ENCODE measurements around the gene IL16.

Gene IL16

DNA sequence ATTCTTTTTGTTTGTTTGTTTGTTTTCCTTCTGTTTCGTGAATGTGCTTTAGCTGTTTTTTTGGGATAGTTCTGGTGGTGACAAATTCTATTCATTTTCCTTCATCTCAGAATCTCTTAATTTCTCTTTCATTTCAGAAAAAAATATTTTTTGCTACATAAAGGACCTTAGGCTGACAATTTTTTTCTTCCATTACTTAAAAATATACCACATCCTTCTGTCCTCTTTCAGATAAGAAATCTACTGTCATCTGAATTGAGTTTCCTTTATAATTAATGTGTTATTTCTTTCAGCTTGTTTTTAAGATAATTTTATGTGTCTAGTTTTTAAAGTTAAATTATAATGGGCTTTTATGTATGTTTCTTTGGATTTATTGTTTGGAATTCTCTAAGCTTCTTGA is 47.6 kb downstream of the IL16 start:
- H3K27ac ChIP-seq: no peak overlapping the region
- TF ChIP-seq, protein P1, sequence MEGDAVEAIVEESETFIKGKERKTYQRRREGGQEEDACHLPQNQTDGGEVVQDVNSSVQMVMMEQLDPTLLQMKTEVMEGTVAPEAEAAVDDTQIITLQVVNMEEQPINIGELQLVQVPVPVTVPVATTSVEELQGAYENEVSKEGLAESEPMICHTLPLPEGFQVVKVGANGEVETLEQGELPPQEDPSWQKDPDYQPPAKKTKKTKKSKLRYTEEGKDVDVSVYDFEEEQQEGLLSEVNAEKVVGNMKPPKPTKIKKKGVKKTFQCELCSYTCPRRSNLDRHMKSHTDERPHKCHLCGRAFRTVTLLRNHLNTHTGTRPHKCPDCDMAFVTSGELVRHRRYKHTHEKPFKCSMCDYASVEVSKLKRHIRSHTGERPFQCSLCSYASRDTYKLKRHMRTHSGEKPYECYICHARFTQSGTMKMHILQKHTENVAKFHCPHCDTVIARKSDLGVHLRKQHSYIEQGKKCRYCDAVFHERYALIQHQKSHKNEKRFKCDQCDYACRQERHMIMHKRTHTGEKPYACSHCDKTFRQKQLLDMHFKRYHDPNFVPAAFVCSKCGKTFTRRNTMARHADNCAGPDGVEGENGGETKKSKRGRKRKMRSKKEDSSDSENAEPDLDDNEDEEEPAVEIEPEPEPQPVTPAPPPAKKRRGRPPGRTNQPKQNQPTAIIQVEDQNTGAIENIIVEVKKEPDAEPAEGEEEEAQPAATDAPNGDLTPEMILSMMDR (conservative IDR thresholded peaks at IDR 0.05): no peak

DNA sequence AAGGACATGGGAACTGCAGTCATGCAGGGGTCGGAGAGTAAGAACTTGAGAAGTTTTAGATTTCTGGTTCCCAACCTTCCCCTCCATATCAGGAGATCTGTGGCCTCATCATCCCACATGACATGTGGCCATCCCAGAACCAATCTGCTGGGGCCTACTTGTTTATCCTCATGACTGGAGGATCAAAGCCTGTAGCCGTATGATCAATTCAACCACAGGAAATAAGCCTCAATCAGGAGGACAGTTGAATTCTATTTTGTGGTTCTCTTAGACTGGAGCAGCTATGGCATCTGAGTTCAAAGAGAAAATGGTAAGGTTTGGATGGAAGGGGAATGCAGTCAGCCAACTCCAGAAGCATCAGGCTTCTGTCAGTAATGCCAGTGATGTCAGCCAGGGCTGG is 57.2 kb downstream of the IL16 start:
- TF ChIP-seq, protein P1 (conservative IDR thresholded peaks at IDR 0.05): no peak
- no peak overlapping the region for H3K27ac ChIP-seq

DNA sequence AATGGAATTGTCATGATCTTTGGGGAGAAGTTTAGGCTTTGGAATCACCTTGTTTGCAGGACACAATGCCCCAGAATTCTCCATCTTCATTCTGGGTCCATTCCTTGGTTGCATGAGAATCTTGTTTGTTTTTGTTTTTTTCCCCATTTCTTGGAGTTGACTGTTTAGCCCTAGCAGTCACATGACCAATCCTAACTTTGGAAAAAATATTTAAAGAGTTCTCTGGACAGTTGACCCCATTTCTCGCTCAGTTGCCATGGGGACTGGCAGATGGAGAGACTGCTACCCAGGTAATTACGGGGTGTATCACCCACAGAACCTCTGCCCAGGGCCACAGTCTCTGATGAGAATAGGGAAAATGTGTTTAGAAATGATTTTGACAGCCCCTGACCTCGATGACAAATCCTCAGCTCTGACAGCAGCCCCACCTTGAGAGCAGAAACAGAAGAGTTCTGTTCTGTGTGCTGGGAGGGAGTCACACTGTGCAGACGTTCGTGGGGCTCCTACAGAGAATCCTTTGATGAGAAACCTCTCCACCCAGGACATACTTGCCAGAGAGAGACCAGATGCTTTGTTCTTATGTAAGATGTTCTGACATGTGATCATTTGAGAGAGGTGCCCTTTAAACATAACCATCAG is 57.7 kb downstream of the IL16 start:
- H3K27ac ChIP-seq: no peak overlapping the region
- TF ChIP-seq, protein P1 (conservative IDR thresholded peaks at IDR 0.05): no peak

DNA sequence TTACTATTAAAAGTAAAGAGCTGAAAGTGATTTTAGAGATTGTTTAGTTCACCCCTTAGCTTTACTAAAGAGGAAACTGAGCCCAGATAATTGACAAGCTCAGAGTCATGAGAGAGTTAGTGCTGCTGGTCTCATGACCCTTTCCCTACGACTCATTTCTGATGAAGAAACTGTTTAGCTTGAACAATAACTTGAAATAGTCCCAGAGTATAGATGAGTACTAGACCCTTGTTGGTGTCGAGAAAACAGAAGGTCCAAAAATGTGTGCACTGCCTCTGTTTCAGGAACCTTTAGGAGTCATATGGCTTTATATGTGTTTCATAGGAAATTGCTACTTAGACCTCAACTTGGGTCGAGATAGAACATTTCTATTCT is 58.2 kb downstream of the IL16 start:
- TF ChIP-seq, protein P1 (conservative IDR thresholded peaks at IDR 0.05): no peak

DNA sequence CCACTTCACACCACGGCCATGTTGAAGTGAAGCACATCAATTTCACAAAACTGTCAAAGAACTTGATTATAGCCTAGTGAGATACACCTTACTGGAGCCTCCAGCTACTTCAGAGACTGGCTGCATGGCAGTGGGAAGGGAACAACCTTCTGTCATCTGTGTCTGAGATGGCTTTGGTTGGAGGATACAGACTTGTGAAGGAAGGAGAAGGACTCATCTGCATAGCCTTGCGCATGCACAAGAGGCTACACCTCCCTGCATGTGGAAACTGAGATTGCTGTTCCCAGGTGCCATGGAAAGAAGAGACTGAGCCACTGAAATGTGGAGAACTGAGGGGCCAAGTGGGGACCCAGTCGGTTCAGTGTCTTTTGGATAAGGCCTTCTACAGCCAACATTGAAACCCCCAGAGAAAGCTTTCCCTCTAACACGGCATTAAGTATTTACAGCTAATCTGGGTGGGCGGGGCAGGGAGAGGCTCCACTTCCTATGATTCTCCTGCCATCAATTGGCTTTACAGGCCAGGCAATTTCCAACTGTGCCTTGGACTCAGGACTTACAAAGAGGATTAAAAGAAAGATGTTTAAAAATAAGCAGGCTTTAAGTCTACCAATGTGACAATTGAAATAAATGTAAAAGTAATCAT is 58.8 kb downstream of the IL16 start:
- H3K27ac ChIP-seq: no peak overlapping the region
- TF ChIP-seq, protein P1 (conservative IDR thresholded peaks at IDR 0.05): no peak

More for the DNA sequence above, 58.2 kb downstream of the IL16 start:
- H3K27ac ChIP-seq: no peak overlapping the region

DNA sequence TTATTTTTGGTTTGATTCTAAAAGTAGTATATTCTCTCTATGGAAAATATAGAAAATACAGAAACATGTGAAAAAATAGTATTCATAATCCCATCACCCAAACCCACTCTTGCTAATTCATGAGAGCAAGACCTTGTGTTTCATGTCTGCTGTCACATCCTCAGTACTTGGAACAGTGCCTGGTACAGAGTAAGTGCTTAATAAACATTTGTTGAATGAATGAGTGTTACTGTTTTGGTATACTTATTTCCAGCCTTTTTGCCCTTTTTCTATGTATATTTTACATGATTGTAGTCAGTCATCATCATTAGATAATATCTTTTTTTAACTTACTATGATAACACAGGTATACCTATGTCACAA is 59.3 kb downstream of the IL16 start:
- no peak overlapping the region for H3K27ac ChIP-seq
- TF ChIP-seq, protein P1 (conservative IDR thresholded peaks at IDR 0.05): no peak

DNA sequence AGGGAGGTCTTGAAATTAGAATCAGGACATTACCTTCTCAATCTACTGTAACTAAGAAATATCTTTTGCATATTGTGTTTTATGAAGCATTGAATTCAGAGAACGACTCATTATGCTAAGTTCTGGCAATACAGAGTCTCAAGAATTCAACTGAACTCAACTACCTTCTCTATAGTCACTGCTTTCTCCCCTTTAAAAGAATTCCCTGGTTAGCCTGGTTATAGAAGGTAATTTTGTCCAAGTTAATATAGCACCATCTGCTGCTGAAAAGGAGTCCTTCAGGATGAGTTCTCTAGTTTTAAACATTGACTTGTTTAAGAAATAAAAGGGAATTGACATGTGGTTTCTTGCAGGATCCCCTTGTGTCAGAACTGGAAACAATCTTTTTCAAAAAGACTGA is 60.2 kb downstream of the IL16 start:
- H3K27ac ChIP-seq: no peak overlapping the region
- TF ChIP-seq, protein P1 (conservative IDR thresholded peaks at IDR 0.05): peak; percentile 86

Measured in VCaP (cell line).